Mucosa of rectum (tissue), 2 donors: ENCODE results near the gene ZSCAN23.
"Not testable (repeated sequence)": the region's sequence is repeated elsewhere in the genome, so short reads cannot be mapped to it uniquely, and the experiment has no call there.

ENCODE experiments used
- H3K27ac ChIP-seq, 2 donors: one replicate each; pipeline ENCODE4 v1.7.0; 2013; ENCODE audit warnings: inconsistent platforms in 2 of 2, low read depth in 2 of 2, low read length in 2 of 2
- H3K27me3 ChIP-seq, 2 donors: one replicate each; pipeline ENCODE4 v1.7.0; 2013; ENCODE audit warnings: low read length in 2 of 2; ENCODE audit not compliant: control insufficient read depth in 2 of 2, insufficient read depth in 2 of 2
- H3K36me3 ChIP-seq, 2 donors: one replicate each; pipeline ENCODE4 v1.7.0; 2013; ENCODE audit warnings: low read length in 2 of 2; ENCODE audit not compliant: control insufficient read depth in 2 of 2, insufficient read depth in 2 of 2
- H3K4me1 ChIP-seq, 2 donors: one replicate each; pipeline ENCODE4 v1.7.0; 2013; ENCODE audit warnings: low read length in 2 of 2, mild to moderate bottlenecking in 1 of 2; ENCODE audit not compliant: control insufficient read depth in 2 of 2, insufficient read depth in 2 of 2
- H3K4me3 ChIP-seq, 2 donors: one replicate each; pipeline ENCODE4 v1.7.0; 2013; ENCODE audit warnings: low read length in 2 of 2
- H3K9ac ChIP-seq, 2 donors: one replicate each; pipeline ENCODE4 v1.7.0; 2013; ENCODE audit warnings: low read length in 2 of 2, low read depth in 1 of 2, mild to moderate bottlenecking in 1 of 2
- H3K9me3 ChIP-seq, 2 donors: one replicate each; pipeline ENCODE4 v1.7.0; 2013; ENCODE audit warnings: low read length in 2 of 2; ENCODE audit not compliant: control insufficient read depth in 2 of 2
- donor health status: healthy.
- donor health status: Normal muscosa, but diverticular disease.

The ZSCAN23 gene

GRCh38 chr6:28478518-28478917 lies 35.2 kb upstream of the ZSCAN23 start:
- Histone ChIP-seq H3K36me3 (no peaks in the 10 kb centered on the region), H3K9me3 (no peaks in the 10 kb centered on the region), H3K27ac (no peak overlapping the region), H3K4me1 (no peaks in the 10 kb centered on the region), H3K27me3 (peaks cover 0 to 16% of the 10 kb centered on the region in 2 donors), H3K4me3 (no peak overlapping the region), H3K9ac (no peak overlapping the region)

- no peak overlapping the region for H3K27ac ChIP-seq
- H3K4me1 ChIP-seq: no peaks in the 10 kb centered on the region
- no peaks in the 10 kb centered on the region for H3K9me3 ChIP-seq
- no peak overlapping the region for H3K9ac ChIP-seq
- no peak overlapping the region for H3K4me3 ChIP-seq
- peaks cover 0 to 8% of the 10 kb centered on the region in 2 donors for H3K27me3 ChIP-seq
- H3K36me3 ChIP-seq: no peaks in the 10 kb centered on the region
These were observed 31.3 kb upstream of the ZSCAN23 start for GRCh38 chr6:28474441-28475219.

DNA sequence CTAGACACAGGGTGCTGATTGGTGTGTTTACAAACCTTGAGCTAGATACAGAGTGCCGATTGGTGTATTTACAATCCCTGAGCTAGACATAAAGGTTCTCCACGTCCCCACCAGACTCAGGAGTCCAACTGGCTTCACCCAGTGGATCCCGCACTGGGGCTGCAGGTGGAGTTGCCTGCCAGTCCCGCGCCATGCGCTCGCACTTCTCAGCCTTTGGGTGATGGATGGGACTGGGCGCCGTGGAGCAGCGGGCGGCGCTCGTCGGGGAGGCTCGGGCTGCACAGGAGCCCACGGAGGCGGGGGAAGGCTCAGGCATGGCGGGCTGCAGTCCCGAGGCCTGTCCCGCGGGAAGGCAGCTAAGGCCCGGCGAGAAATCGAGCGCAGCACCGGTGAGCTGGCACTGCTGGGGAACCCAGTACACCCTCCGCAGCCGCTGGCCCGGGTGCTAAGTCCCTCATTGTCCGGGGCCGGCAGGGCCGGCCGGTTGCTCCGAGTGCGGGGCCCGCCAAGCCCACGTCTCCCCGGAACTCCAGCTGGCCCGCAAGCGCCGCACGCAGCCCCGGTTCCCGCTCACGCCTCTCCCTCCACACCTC lies 26.0 kb upstream of the ZSCAN23 start:
- not testable (repeated sequence) for H3K36me3 ChIP-seq, H3K4me1 ChIP-seq, H3K4me3 ChIP-seq, H3K27me3 ChIP-seq, H3K9me3 ChIP-seq, H3K9ac ChIP-seq, H3K27ac ChIP-seq

DNA sequence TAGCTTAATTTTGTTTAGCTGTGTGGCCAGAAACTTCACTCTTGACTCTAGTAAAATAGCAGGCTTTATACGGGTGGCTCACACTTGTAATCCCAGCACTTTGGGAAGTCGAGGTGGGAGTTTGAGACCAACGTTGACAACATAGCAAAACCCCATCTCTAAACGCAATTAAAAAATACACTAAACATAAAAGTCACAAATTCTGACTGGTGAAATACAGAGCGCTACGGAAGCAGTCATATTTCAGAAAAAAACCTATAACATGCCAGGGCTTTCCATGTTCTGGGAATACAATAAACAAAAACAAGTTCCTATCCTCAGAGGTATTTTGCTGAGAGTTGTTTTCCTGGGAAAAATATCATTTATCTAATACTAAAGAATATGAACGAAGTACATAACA lies 24.8 kb upstream of the ZSCAN23 start:
- H3K27me3 ChIP-seq: peaks cover 5% of the 10 kb centered on the region in 2 donors
- H3K4me1 ChIP-seq: no peaks in the 10 kb centered on the region
- H3K9ac ChIP-seq: no peak overlapping the region
- no peaks in the 10 kb centered on the region for H3K9me3 ChIP-seq
- H3K4me3 ChIP-seq: no peak overlapping the region
- H3K27ac ChIP-seq: no peak overlapping the region
- no peaks in the 10 kb centered on the region for H3K36me3 ChIP-seq

GRCh38 chr6:28462401-28462800 lies 19.1 kb upstream of the ZSCAN23 start:
- H3K36me3 ChIP-seq: no peaks in the 10 kb centered on the region
- peaks cover 8 to 10% of the 10 kb centered on the region in 2 donors for H3K27me3 ChIP-seq
- no peaks in the 10 kb centered on the region for H3K4me1 ChIP-seq
- H3K27ac ChIP-seq: no peak overlapping the region
- H3K9ac ChIP-seq: no peak overlapping the region
- no peak overlapping the region for H3K4me3 ChIP-seq
- H3K9me3 ChIP-seq: no peaks in the 10 kb centered on the region

GRCh38 chr6:28458568-28458967 lies 15.3 kb upstream of the ZSCAN23 start:
- Histone ChIP-seq H3K4me3 (no peak overlapping the region), H3K9me3 (no peaks in the 10 kb centered on the region), H3K27ac (no peak overlapping the region), H3K9ac (no peak overlapping the region), H3K36me3 (no peaks in the 10 kb centered on the region), H3K27me3 (peaks cover 5 to 15% of the 10 kb centered on the region in 2 donors), H3K4me1 (no peaks in the 10 kb centered on the region)

- no peak overlapping the region for H3K4me3 ChIP-seq
- peaks cover 0 to 4% of the 10 kb centered on the region in 2 donors for H3K9me3 ChIP-seq
- H3K9ac ChIP-seq: no peak overlapping the region
- H3K36me3 ChIP-seq: no peaks in the 10 kb centered on the region
- H3K27ac ChIP-seq: no peak overlapping the region
- no peaks in the 10 kb centered on the region for H3K4me1 ChIP-seq
- H3K27me3 ChIP-seq: peaks cover 3 to 12% of the 10 kb centered on the region in 2 donors
These were observed 5.8 kb upstream of the ZSCAN23 start for GRCh38 chr6:28449056-28449455.

DNA sequence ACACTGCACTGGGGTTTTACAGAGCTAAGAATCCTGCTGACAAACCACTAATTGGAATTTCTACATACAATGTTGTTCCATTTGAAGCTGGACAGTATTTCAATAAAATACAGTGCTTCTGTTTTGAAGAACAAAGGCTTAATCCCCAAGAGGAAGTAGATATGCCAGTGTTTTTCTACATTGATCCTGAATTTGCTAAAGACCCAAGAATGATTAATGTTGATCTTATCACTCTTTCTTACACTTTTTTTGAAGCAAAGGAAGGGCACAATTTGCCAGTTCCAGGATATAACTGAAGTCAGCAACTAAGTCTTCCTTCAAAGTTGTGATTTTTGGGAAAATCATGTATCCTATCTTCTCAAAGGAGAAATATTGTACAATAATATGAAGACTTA lies 4.2 kb upstream of the ZSCAN23 start:
- not testable (repeated sequence) for H3K9ac ChIP-seq, H3K4me3 ChIP-seq, H3K27ac ChIP-seq, H3K9me3 ChIP-seq, H3K36me3 ChIP-seq, H3K4me1 ChIP-seq
- H3K27me3 ChIP-seq: peaks cover 3 to 12% of the 10 kb centered on the region in 2 donors

DNA sequence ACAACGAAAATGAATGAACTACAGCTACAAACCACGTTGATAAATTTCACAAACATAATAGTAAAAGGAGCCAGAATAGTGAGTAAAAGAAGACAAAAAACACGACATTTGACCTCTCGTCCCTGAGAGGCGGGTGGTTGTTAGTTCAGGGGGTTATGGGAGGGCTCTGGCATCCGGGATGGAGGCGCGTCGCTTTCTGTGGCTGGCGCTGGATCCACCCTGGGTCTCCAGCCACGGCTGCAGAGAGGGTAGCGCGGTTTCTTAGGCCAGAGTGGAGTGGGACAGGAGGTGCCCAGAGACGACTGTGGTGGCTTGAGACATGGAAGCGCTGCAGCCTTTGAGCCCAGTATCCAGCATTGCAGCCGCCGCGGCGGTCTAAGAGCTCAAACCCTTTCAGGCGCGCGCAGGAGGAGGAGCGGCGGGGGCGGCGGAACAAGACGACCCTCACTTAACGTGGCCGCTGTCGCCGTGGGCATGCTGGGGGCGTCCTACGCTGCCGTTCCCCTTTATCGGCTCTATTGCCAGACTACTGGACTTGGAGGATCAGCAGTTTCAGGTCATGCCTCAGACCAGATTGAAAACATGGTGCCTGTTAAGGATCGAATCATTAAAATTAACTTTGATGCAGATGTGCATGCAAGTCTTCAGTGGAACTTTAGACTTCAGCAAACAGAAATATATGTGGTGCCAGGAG lies 3.7 kb upstream of the ZSCAN23 start:
- Histone ChIP-seq H3K27me3 (peaks cover 3 to 12% of the 10 kb centered on the region in 2 donors), H3K36me3 (no peaks in the 10 kb centered on the region), H3K4me3 (no peak overlapping the region), H3K9ac (no peak overlapping the region), H3K27ac (no peak overlapping the region), H3K9me3 (peaks cover 0 to 4% of the 10 kb centered on the region in 2 donors), H3K4me1 (no peaks in the 10 kb centered on the region)

- not testable (repeated sequence) for H3K4me1 ChIP-seq, H3K27ac ChIP-seq, H3K9me3 ChIP-seq, H3K4me3 ChIP-seq, H3K9ac ChIP-seq, H3K36me3 ChIP-seq
- H3K27me3 ChIP-seq: peaks cover 3 to 12% of the 10 kb centered on the region in 2 donors
These were observed 1.5 kb upstream of the ZSCAN23 start for GRCh38 chr6:28444759-28445158.
